WTC11 (cell line): ENCODE results near the gene GTPBP1. TPM values are rescaled to one million over a fixed set of nuclear protein-coding genes. Genes with fewer than 3 reads are reported as not detected.

Experiments
- ATAC-seq: fragments of 200-7000 bp; cut with Tn5 transposase; 2 replicates; pipeline ENCODE4 v1.10.0; 2021; ENCODE audit warnings: mild to moderate bottlenecking, moderate library complexity
- CTCF ChIA-PET: fragments of 300-600 bp; sonication (Branson Sonifier 250); formaldehyde crosslinking; loops from one replicate; lab custom pipeline; 2021; ENCODE audit warnings: antibody characterized with exemption; lab: Charles Lee
- POLR2A ChIA-PET: fragments of 350-600 bp; sonication (Branson Sonifier 250); formaldehyde crosslinking; loops from one replicate; lab custom pipeline; 2021; ENCODE audit warnings: antibody characterized with exemption; lab: Charles Lee
- DNase-seq: peaks from one replicate; pipeline ENCODE4 v3.0.0; 2021; ENCODE audit warnings: low spot score
- H3K27ac Mint-ChIP-seq: 2 replicates; pipeline ENCODE4 v1.8.0; 2021; ENCODE audit warnings: mixed read lengths
- H3K27me3 Mint-ChIP-seq: 2 replicates; pipeline ENCODE4 v1.8.0; 2021; ENCODE audit warnings: low read depth, mild to moderate bottlenecking, moderate library complexity, mixed read lengths
- H3K36me3 Mint-ChIP-seq: 2 replicates; pipeline ENCODE4 v1.8.0; 2021; ENCODE audit warnings: mixed read lengths
- H3K4me1 Mint-ChIP-seq: 2 replicates; pipeline ENCODE4 v1.8.0; 2022; ENCODE audit warnings: mixed read lengths
- H3K4me3 Mint-ChIP-seq: 2 replicates; pipeline ENCODE4 v1.8.0; 2021; ENCODE audit warnings: mild to moderate bottlenecking, moderate library complexity, mixed read lengths
- H3K9me3 Mint-ChIP-seq: 2 replicates; pipeline ENCODE4 v1.8.0; 2021; ENCODE audit warnings: mixed read lengths
- AR ChIP-seq: fragments of 250-450 bp; sonication (Bioruptor Pico); IDR thresholded peaks from 2 replicates; pipeline ENCODE4 v1.9.0; 2021; ENCODE audit warnings: mild to moderate bottlenecking
- ATF3 ChIP-seq: sonication (generic); formaldehyde crosslinking; conservative IDR thresholded peaks from 2 replicates; pipeline ENCODE4 v1.8.1; 2022; ENCODE audit warnings: mild to moderate bottlenecking, missing genetic modification reagents
- CBFB ChIP-seq: sonication (generic); formaldehyde crosslinking; IDR thresholded peaks from 2 replicates; pipeline ENCODE4 v1.8.1; 2022; ENCODE audit warnings: mild to moderate bottlenecking, low read depth, missing genetic modification reagents
- E2F4 ChIP-seq: sonication (generic); formaldehyde crosslinking; IDR thresholded peaks from 2 replicates; pipeline ENCODE4 v1.8.1; 2022; ENCODE audit warnings: low read depth, mild to moderate bottlenecking, moderate library complexity, missing genetic modification reagents, borderline replicate concordance
- HMGA2 ChIP-seq: fragments of 250-450 bp; sonication (Bioruptor Pico); IDR thresholded peaks from 2 replicates; pipeline ENCODE4 v1.4.0; 2021; ENCODE audit warnings: mild to moderate bottlenecking, moderate library complexity
- MAX ChIP-seq: sonication (generic); formaldehyde crosslinking; IDR thresholded peaks from 2 replicates; pipeline ENCODE4 v1.8.0; 2022; ENCODE audit warnings: mild to moderate bottlenecking, missing genetic modification reagents
- NFATC4 ChIP-seq: fragments of 250-450 bp; sonication (Bioruptor Pico); IDR thresholded peaks from 2 replicates; pipeline ENCODE4 v1.9.0; 2021; ENCODE audit warnings: mild to moderate bottlenecking
- ZNF138 ChIP-seq: sonication (generic); formaldehyde crosslinking; conservative IDR thresholded peaks from 2 replicates; pipeline ENCODE4 v1.8.1; 2022; ENCODE audit warnings: mild to moderate bottlenecking, moderate library complexity, missing genetic modification reagents
- ZNF232 ChIP-seq: sonication (generic); formaldehyde crosslinking; IDR thresholded peaks from 2 replicates; pipeline ENCODE4 v1.8.0; 2022; ENCODE audit warnings: mild to moderate bottlenecking, missing genetic modification reagents
- ZNF532 ChIP-seq: fragments of 250-450 bp; sonication (Bioruptor Pico); IDR thresholded peaks from 2 replicates; pipeline ENCODE4 v1.9.0; 2021; ENCODE audit warnings: mild to moderate bottlenecking, borderline replicate concordance
- ZNF671 ChIP-seq: fragments of 250-450 bp; sonication (Bioruptor Pico); IDR thresholded peaks from 2 replicates; pipeline ENCODE4 v1.8.0; 2021; ENCODE audit warnings: mild to moderate bottlenecking
- total RNA-seq: library from RNA; stranded (reverse); gene quantifications from 3 replicates; pipeline ENCODE4 v1.2.3, GENCODE V29; 2021

The GTPBP1 gene
- total RNA-seq, 1 experiment from 2014 or later: 108 TPM

GRCh38 chr22:38734421-38735100, 28.8 kb downstream of the GTPBP1 start:
- H3K4me3 Mint-ChIP-seq: no peak overlapping the region
- CTCF ChIA-PET: interaction anchor here (0.8 to 4.0 kb wide), 7 partner anchors 10 to 596 kb away, joined by 3 to 43 read pairs (median 7); partner anchors contain the start of gene GTPBP1

More at GRCh38 chr22:38734421-38735100, 28.8 kb downstream of the GTPBP1 start:
- no peaks in the 10 kb centered on the region for H3K27me3 Mint-ChIP-seq
- 0 out of 2 replicates have a peak, but pooled peaks cover 3% of the 10 kb centered on the region for H3K4me1 Mint-ChIP-seq
- H3K27ac Mint-ChIP-seq: no peak overlapping the region
- no peaks in the 10 kb centered on the region for H3K9me3 Mint-ChIP-seq
- POLR2A ChIA-PET: interaction anchor here (1.8 kb wide), 1 partner anchor 12 kb away, joined by 5 read pairs; no protein-coding TSS in a partner anchor
- peaks cover 28% of the 10 kb centered on the region for H3K36me3 Mint-ChIP-seq
- TF ChIP-seq ZNF232 (CRISPR knock-in tag): no peak
- no peak for TF ChIP-seq ATF3 (CRISPR knock-in tag)
- no peak for TF ChIP-seq NFATC4 (CRISPR knock-in tag)
- TF ChIP-seq AR (CRISPR knock-in tag): no peak
- no peak for TF ChIP-seq ZNF671 (CRISPR knock-in tag)
- TF ChIP-seq ZNF138 (CRISPR knock-in tag): no peak
- TF ChIP-seq E2F4 (CRISPR knock-in tag): no peak
- TF ChIP-seq MAX (CRISPR knock-in tag): no peak
- TF ChIP-seq CBFB: no peak
- no peak for TF ChIP-seq ZNF532 (CRISPR knock-in tag)
- no peak for TF ChIP-seq HMGA2 (CRISPR knock-in tag)
- DNase-seq (no peak), ATAC-seq (no peak)
